Smooth muscle cell (in vitro differentiated cells): ENCODE data around the gene PTCHD1. TPM values are rescaled to one million over a fixed set of nuclear protein-coding genes. Genes with fewer than 3 reads are reported as not detected.

Experiments used
- DNase-seq: peaks from one replicate; lab custom pipeline; 2025; ENCODE audit not compliant: unreplicated experiment; lab: John Stamatoyannopoulos, UW
- H2AFZ ChIP-seq: fragments of 200-600 bp; sonication (generic); 2 replicates; pipeline ENCODE4 v1.6.0; 2016; ENCODE audit warnings: antibody characterized with exemption, low read depth, mild to moderate bottlenecking
- H3F3A ChIP-seq: fragments of 200-600 bp; sonication (generic); 2 replicates; pipeline ENCODE4 v1.6.0; 2017; ENCODE audit warnings: antibody characterized with exemption, low read depth
- H3K27ac ChIP-seq: fragments of 200-600 bp; sonication (generic); 2 replicates; pipeline ENCODE4 v1.5.1; 2016; ENCODE audit warnings: low read depth, mild to moderate bottlenecking
- H3K27me3 ChIP-seq: fragments of 200-600 bp; sonication (generic); 2 replicates; pipeline ENCODE4 v1.6.1; 2016; ENCODE audit warnings: low read depth, mild to moderate bottlenecking
- H3K36me3 ChIP-seq: fragments of 200-600 bp; sonication (generic); 2 replicates; pipeline ENCODE4 v1.5.1; 2016; ENCODE audit warnings: low read depth
- H3K4me1 ChIP-seq: fragments of 200-600 bp; sonication (generic); 2 replicates; pipeline ENCODE4 v1.5.1; 2016; ENCODE audit warnings: low read depth
- H3K4me2 ChIP-seq: fragments of 200-600 bp; sonication (generic); 2 replicates; pipeline ENCODE4 v1.6.0; 2016; ENCODE audit warnings: mild to moderate bottlenecking
- H3K4me3 ChIP-seq: fragments of 200-600 bp; sonication (generic); 2 replicates; pipeline ENCODE4 v1.5.1; 2016; ENCODE audit warnings: mild to moderate bottlenecking
- H3K79me2 ChIP-seq: fragments of 200-600 bp; sonication (generic); 2 replicates; pipeline ENCODE4 v1.6.0; 2016; ENCODE audit warnings: low read depth, mild to moderate bottlenecking
- H3K9ac ChIP-seq: fragments of 200-600 bp; sonication (generic); 2 replicates; pipeline ENCODE4 v1.6.0; 2016; ENCODE audit warnings: low read depth
- H3K9me3 ChIP-seq: fragments of 200-600 bp; sonication (generic); replicated peaks from 2 replicates; pipeline ENCODE4 v1.5.1; 2016; ENCODE audit warnings: low read depth
- H4K20me1 ChIP-seq: fragments of 200-600 bp; sonication (generic); 2 replicates; pipeline ENCODE4 v1.6.0; 2016; ENCODE audit warnings: low read depth
- WGBS: methylation state at CpG from one replicate; pipeline ENCODE4 v1.1.7; 2016; ENCODE audit warnings: low lambda C conversion rate; 5-methylcytosine and 5-hydroxymethylcytosine counted together
- polyA plus RNA-seq: library from polyadenylated mRNA; unstranded; fragments of >200 nt; fragmentation: Nextera tagmentation; extraction: Ambion mirVana; gene quantifications from 2 replicates; pipeline ENCODE4 v1.2.1, GENCODE V29; 2016
- total RNA-seq: library from RNA; depleted of rRNA; stranded (reverse); fragments of >200 nt; gene quantifications from 2 replicates; pipeline ENCODE4 v1.2.3, GENCODE V29; 2014
- TF ChIP-seq, protein P1 (sequence below): fragments of 200-600 bp; sonication (generic); IDR thresholded peaks from 2 replicates; pipeline ENCODE4 v1.5.1; 2017; ENCODE audit warnings: borderline replicate concordance, mild to moderate bottlenecking, antibody characterized with exemption; ENCODE audit not compliant: insufficient read depth, poor library complexity, severe bottlenecking

The PTCHD1 gene
- total and polyA plus RNA-seq, 2 experiments from 2014 or later = 0.40 to 0.87 TPM

DNA sequence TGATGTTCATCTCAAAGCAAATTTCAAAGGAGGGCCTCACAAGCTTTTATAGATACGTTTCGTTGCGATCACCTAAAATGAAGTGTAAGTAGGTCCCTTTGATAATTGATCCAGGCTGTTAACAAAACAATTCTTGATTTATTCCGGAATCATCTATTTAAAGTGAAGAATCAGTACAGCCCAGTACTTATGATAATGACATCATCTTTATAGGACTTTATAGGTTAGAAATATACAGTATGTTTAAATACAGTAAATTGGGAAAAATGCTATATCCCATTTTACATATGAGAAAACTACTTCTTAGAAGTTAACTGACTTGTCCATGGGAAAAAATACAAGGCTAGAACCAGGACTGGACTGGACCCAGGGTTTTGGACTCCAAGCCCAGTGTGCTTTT lies 3.7 kb downstream of the PTCHD1 start:
- Histone ChIP-seq H3K4me1 (peaks cover 13% of the 10 kb centered on the region), H3K27me3 (peaks cover 61% of the 10 kb centered on the region), H4K20me1 (no peaks in the 10 kb centered on the region), H3K9me3 (no peaks in the 10 kb centered on the region), H3K36me3 (no peaks in the 10 kb centered on the region), H3K79me2 (no peaks in the 10 kb centered on the region), H2AFZ (no peak overlapping the region), H3K9ac (no peak overlapping the region), H3K27ac (no peak overlapping the region), H3K4me3 (no peak overlapping the region), H3K4me2 (no peak overlapping the region), H3F3A (no peaks in the 10 kb centered on the region)
- TF ChIP-seq, protein P1, sequence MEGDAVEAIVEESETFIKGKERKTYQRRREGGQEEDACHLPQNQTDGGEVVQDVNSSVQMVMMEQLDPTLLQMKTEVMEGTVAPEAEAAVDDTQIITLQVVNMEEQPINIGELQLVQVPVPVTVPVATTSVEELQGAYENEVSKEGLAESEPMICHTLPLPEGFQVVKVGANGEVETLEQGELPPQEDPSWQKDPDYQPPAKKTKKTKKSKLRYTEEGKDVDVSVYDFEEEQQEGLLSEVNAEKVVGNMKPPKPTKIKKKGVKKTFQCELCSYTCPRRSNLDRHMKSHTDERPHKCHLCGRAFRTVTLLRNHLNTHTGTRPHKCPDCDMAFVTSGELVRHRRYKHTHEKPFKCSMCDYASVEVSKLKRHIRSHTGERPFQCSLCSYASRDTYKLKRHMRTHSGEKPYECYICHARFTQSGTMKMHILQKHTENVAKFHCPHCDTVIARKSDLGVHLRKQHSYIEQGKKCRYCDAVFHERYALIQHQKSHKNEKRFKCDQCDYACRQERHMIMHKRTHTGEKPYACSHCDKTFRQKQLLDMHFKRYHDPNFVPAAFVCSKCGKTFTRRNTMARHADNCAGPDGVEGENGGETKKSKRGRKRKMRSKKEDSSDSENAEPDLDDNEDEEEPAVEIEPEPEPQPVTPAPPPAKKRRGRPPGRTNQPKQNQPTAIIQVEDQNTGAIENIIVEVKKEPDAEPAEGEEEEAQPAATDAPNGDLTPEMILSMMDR = no peak
- WGBS = 90% methylated on average over 4 of the region's 4 CpGs
- no peak for DNase-seq

DNA sequence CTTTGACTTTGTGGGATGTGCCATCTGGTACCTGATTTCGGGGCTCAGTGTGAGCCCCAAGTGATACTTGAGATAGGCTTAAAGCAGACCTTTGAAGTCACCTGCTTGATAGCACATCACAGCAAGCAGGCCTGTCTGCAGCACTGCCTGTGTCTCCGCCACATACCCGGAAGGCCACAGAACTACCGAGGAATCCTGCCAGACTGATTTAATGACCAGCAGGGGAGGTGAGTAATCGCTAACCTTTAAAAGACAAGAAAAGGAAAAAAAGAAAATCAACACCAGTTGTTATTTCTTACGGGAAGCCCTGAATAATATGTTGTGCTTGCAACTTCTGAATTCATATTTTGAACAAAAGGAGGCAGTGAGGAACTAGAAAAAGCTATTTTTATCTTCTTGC lies 6.8 kb downstream of the PTCHD1 start:
- no peaks in the 10 kb centered on the region for H3K9me3 ChIP-seq
- DNase-seq = no peak
- peaks cover 4% of the 10 kb centered on the region for H3K4me1 ChIP-seq
- peak overlapping the region; percentile 77 for H3K4me2 ChIP-seq
- H3K27ac ChIP-seq = peak overlapping the region; percentile 56
- H3K79me2 ChIP-seq = no peaks in the 10 kb centered on the region
- H3K36me3 ChIP-seq = no peaks in the 10 kb centered on the region
- H3F3A ChIP-seq = no peaks in the 10 kb centered on the region
- H4K20me1 ChIP-seq = no peaks in the 10 kb centered on the region
- TF ChIP-seq, protein P1 = peak; percentile 18
- peaks cover 32% of the 10 kb centered on the region for H3K27me3 ChIP-seq
- H2AFZ ChIP-seq = peak overlapping the region; percentile 84
- H3K4me3 ChIP-seq = no peak overlapping the region
- 16% methylated on average over 6 of the region's 6 CpGs for whole genome bisulfite sequencing
- H3K9ac ChIP-seq = peak overlapping the region; percentile 43

DNA sequence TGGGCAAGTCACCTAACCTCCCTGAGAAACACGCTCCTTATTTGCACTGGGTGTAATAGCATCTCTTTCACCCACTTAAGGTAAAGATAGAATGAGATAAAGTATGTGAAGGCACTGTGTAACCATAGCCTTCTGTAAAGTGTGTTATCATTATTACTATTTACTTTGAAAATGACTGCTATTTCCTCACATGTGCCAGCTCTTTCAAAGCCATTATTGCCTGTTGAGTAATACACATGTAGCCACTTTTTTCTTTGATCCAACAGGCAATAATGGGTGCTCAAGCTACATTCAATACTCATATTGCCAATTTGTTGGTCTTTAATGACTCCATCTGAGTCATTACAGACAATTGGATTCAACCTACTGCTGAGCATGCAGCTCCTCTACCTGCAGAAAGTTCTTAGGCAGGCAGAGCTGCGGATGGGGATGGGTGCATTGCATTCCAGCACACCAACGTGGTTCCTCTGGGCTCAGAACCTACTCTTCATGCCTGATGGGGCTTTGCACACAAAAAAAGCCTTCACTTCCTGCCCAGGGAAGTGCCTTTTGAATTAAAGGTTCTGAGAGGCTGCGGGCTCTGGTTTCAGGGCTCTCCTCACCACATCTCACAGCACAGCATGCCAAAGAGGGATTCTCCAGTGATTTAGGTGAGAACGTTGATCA lies 9.7 kb downstream of the PTCHD1 start:
- Histone ChIP-seq H3K4me3 (no peak overlapping the region), H3K9ac (no peak overlapping the region), H3K36me3 (no peaks in the 10 kb centered on the region), H3K4me2 (no peak overlapping the region), H3K79me2 (no peaks in the 10 kb centered on the region), H3K9me3 (no peaks in the 10 kb centered on the region), H4K20me1 (no peaks in the 10 kb centered on the region), H2AFZ (no peak overlapping the region), H3F3A (no peaks in the 10 kb centered on the region), H3K27me3 (peaks cover 3% of the 10 kb centered on the region), H3K27ac (no peak overlapping the region), H3K4me1 (peaks cover 4% of the 10 kb centered on the region)
- TF ChIP-seq, protein P1 = no peak
- no peak for DNase-seq
- WGBS = 39% methylated on average over 5 of the region's 5 CpGs

DNA sequence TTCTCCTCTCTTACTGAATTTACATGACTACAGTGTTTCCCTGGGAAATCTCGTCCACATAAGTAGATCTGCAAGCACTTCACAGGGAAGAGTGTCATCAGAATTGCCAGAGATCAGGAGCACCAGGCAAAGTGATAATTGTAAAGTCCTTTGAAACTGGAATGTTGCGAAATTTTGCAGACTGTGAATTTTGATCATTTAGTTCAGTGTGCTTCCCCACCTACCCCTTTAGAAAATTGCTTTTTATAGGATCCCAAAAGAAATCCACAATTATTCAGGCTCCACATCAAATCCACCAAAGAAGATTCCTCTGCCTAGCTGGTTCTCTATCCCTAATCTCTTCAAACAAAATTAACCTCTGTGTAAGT lies 10.2 kb downstream of the PTCHD1 start:
- Histone ChIP-seq H3K27me3 (no peaks in the 10 kb centered on the region), H3K27ac (no peak overlapping the region), H2AFZ (no peak overlapping the region), H3K79me2 (no peaks in the 10 kb centered on the region), H3K9me3 (no peaks in the 10 kb centered on the region), H3K36me3 (no peaks in the 10 kb centered on the region), H3F3A (no peaks in the 10 kb centered on the region), H4K20me1 (no peaks in the 10 kb centered on the region), H3K9ac (no peak overlapping the region), H3K4me2 (no peak overlapping the region), H3K4me3 (no peak overlapping the region), H3K4me1 (peaks cover 4% of the 10 kb centered on the region)
- 50% methylated on average over 2 of the region's 2 CpGs for WGBS
- TF ChIP-seq, protein P1 = no peak
- DNase-seq = no peak
